Right lobe of liver (tissue), 4 donors: Measurements from ENCODE around the gene TBC1D2B.

Source experiments
- CTCF ChIP-seq, 4 donors: fragments of 200-600 bp in 3 of 4; fragments of 450-650 bp in 1 of 4; IDR thresholded peaks; one replicate each; pipeline versions ENCODE4 v1.5.1 to v1.8.0; 2016 to 2022; ENCODE audit warnings: antibody characterized with exemption in 4 of 4, mild to moderate bottlenecking in 2 of 4
- POLR2A ChIP-seq: fragments of 450-650 bp; IDR thresholded peaks from one replicate; pipeline ENCODE4 v1.6.1; 2017; ENCODE audit warnings: antibody characterized with exemption, mild to moderate bottlenecking
- donor health status: DM: no; HTN: no; CAD: no.
- donor health status: DM: no; HTN: no; CAD: no.
- donor health status: DM: no; HTN: yes; CAD: no.

GRCh38 chr15:78044407-78045155 lies 32.9 kb downstream of the TBC1D2B start:
- TF ChIP-seq CTCF (IDR thresholded peaks at IDR 0.05): no peak
- TF ChIP-seq POLR2A: no peak
